GM18520 (cell line): ENCODE data around the gene NHSL1.

Experiments
- ATAC-seq: cut with Tn5 transposase; IDR thresholded peaks from one replicate; pipeline ENCODE4 v1.9.1; 2021; ENCODE audit not compliant: unreplicated experiment

Gene NHSL1

GRCh38 chr6:138499303-138500018 is at the start of gene NHSL1:
Gene NHSL1 (minus strand): TSS chr6:138499494. CDS start chr6:138499290, 204 bp downstream.
- ATAC-seq = no peak

DNA sequence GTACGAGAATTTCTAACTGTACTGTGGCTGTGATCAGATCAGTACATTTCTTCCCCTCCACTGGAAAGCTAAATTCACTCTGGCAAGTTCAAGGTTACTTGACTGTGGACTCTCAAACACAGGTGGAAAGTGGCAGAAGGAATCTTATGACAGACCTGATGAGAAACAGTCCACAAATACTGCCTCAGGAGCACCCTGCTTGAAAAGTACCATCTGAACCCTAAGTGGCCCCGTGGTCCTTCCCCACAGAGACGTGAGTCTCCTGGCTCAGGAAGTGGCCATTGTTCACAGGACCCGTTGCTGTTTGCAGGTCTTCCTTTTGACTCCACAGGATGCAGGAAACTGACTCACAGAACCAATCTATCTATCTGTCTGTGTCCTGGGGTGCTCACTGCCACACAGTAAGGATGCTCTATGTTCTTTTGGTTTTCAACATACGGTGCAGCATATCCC is 47.5 kb upstream of the NHSL1 start:
- ATAC-seq = no peak

DNA sequence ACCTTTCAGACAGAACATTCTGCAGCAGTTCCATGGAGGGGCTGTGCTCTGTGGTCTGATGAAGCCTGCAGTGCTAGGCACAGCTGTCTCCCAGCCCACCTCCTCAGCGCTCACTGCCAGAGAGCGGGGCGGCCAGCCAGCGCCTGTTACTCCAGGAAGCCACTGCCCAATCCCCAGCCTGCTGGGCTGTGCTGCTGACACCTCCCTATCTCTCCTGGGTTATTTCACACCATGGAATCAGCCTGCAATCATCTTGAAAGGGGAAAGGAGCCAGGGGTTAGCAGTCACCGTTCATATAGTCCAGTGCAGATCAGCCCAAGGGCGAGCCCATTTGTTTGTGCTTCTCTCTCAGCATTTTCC is 46.3 kb upstream of the NHSL1 start:
- ATAC-seq = no peak

DNA sequence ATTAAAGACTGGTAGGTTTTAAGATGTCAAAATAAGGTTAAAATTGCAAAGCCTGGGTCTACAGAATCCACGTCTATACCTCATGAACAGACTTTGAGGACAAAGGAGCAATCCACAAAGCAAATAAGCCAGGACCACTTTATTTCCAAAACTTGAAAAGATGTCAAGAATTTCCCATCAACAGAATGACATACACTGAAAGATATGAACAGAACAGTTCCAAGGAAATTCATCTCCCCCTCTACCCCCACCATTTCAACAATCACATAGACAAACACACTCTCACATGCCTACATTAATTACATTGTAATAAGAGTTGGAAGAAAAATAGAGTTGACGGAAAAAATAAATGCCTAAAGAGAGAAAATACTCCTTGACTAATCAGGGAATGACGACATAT is 45.2 kb upstream of the NHSL1 start:
- ATAC-seq = no peak

DNA sequence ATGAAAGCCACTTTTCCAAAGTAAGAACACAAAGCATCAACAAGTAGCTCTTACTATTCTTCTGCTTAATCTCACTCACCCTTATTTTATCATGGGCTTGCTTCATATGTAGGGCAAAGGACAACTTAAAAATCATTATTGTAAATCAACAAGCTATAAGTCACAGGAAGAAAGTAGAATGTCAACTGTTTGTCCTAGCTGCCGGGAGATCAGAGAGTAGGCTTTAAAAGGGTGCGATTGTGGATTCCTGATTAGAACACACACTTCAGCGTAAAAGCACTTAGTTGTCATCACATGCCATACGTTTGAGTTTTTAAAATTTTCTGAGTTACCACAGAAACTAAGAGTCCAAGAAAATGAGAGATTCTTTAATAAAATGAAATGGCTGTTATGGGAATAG is 44.4 kb upstream of the NHSL1 start:
- no peak for ATAC-seq

DNA sequence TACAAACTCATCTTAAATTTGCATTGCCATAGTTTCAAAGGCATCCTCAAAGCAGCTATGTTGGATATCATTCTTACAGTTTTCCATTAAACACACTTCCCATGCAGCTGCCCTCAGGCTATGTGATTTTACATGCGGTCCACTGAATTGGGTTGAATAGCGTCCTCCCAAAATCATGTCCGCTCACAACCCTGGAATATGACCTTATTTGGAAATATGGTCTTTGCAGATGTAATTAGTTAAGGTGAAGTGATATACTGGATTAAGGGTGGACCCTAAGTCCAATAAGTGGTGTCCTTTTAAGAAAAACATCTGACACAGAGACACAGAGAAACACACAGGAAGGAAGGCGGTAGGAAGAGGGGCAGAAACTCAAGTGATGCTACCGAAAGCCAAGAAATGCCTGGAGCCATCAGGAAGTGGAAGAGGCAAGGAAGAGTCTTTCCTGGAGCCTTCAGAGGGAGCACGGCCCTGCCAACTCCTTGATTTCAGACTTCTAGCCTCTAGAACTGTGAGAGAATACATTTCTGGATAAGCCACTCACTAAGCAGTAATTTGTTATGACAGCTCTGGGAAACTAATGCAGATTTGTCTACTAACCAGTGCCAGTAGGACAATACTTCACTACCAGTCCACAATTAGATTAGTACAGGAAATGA is 42.7 kb upstream of the NHSL1 start:
- no peak for ATAC-seq

GRCh38 chr6:138540468-138540867 is 41.2 kb upstream of the NHSL1 start:
- ATAC-seq = no peak

- no peak for ATAC-seq
Observed at GRCh38 chr6:138539876-138540275, 40.6 kb upstream of the NHSL1 start.

DNA sequence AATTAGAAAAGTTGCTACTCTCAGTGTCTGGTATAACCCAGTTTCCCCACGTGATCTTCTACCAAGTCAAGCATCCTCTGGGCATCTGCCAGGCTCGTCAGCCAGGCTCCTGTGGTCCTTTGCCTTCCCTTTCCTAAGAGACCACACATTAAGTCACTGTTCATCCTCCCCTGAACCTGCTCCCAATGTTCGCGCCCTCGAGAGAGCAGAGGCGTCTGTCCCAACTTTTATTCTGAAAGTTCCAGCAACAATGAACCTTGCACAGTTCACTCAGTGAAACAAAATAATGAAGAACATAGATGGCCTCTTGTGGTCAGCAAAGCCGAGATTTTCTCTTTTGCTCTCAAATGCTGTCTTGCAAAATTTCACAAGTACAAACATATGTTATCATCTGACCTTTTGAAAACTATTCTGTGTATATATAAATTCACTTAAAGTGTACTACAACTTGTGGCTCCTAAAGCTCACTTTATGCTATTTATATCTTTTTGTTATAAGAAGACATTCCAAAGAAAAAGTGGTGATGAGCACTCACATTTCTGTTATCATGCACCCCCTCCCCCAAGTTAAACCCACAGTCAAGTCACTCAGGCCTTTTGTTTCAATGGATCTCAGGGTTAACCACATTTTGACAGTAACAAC is 39.2 kb upstream of the NHSL1 start:
- ATAC-seq = no peak

DNA sequence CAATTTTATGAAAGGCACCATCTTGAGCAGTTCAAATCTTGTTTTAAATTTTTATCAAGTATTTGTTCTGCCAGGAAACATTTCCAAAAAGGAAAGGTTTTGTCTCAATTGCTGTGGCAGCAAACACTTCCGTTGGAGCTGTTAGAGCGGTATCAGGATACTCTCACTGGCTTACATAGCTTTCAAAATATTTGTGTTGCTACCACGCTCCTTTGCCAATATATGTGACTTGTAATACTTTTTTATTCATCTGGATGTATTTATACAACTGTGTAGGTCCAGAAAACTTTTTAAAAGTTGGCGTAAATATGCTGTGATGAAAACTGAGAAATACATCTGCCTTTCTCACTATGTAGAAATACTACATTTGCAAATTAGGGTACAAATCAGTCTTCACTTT is 37.8 kb upstream of the NHSL1 start:
- no peak for ATAC-seq

- ATAC-seq = no peak
Observed at GRCh38 chr6:138535728-138536455, 36.6 kb upstream of the NHSL1 start.

DNA sequence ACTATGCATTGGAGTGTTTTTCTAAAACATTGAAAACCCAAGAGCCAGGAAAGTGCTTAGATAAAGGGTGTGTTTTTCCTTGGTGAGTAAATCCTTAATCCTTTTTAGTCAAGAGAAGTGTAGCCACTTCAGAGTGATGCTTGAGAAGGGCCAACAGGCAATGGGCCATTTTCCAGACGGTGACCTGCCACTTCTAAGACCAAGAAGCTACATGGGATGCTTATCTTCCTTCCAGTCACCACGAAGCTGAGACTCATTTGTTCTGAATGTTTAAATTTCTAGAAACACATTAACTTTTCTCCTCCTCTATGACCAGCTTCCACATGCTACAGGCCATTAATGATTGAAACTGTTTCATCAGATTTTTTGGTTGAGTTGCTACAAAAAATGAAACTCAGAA is 34.4 kb upstream of the NHSL1 start:
- ATAC-seq = no peak

DNA sequence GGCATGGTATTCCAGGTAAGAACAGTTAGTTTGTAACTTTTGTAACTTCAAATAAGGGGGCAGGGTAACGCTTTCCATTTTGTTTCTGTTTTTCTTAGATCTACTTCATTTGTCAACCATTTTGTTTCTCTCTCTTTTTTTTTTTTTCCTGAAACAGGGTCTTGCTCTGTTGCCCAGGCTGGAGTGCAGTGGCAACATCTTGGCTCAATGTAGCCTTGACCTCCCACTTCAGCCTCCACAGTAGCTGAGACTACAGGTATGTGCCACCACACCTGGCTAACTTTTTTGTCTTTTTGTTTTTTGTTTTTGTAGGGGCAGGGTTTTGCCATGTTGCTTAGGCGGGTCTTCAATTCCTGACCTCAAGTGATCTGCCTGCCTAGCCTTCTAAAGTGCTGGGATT is 32.1 kb upstream of the NHSL1 start:
- ATAC-seq = no peak

GRCh38 chr6:138529478-138529877 is 30.2 kb upstream of the NHSL1 start:
- ATAC-seq = no peak

DNA sequence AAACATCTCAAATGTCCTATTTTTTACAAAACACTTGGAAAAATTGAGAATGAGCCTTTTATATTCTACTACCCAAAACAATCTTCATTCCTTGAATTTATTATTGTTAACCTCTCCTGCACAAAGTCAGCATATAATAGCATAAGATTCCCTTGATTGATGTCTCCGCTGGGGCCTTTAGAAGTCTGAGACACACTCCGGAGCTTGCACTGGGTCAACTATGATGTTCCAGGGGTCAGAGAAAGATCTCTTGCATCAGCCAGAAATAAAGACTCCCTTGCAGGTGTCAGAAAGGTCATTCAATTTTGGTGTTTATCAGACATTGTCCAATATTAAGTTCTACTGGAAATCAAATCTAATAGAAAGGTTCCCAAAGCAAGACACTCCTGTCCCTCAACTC is 29.7 kb upstream of the NHSL1 start:
- ATAC-seq = no peak

GRCh38 chr6:138528137-138528536 is 28.8 kb upstream of the NHSL1 start:
- ATAC-seq = no peak

GRCh38 chr6:138527411-138528088 is 28.3 kb upstream of the NHSL1 start:
- no peak for ATAC-seq

DNA sequence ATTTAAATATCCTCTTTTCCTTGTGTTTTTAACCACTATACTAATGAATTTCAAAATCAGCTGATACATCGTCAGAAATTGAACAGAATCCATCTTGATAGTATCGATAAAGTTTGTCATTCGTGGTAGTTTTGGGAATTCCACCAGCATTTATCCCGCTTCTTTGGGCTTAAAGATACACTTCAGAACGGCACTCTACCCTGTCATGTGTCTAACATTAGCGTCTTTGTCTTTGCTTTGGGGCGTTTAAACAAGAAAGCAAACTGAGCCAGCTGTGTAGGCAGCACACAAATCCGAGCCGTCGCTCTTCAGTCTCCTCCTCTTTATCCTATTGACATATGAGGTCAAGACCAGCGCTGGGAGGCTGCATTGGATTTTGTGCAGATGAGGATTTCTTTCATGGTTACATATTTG is 27.5 kb upstream of the NHSL1 start:
- ATAC-seq = no peak

DNA sequence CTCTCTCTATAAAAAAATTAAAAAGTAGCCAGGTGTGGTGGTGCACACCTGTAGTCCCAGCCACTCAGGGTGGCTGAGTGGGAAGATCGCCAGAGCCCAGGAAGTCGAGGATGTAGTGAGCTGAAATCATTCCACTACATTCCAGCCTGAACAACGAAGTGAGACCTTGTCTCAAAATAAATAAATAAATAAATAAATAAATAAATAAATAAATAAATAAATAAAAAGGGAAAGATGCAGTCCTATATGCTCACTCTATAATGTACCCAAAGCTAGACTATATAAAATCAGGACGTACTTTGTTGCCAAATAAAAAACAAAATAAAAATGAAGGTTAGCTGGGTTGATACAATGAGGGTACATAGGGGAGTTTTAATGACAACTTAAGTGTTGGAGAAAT is 26.1 kb upstream of the NHSL1 start:
- ATAC-seq = no peak

DNA sequence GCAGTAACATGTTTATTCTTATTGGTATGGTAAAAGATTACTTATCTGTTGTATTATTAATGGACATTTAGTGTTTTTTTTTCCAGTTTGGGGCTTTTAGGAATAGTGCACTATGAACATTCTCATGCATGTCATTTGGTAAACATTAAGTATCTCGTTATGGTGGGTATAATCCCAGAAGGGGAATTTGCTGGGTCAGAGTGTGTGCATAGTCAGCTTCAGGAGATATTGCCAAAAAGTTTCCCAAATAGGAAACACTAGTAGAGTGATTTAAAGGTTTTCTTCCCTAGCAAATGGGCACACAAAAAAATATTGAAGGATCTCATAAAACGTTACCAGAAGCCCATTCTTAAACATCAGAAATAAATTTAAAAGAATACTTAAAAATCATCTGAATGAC is 25.2 kb upstream of the NHSL1 start:
- ATAC-seq = no peak
